Measurements from ENCODE around the gene STRBP.
A peak's percentile ranks its signal among the peaks of the same experiment; 100 is the strongest.

DNA sequence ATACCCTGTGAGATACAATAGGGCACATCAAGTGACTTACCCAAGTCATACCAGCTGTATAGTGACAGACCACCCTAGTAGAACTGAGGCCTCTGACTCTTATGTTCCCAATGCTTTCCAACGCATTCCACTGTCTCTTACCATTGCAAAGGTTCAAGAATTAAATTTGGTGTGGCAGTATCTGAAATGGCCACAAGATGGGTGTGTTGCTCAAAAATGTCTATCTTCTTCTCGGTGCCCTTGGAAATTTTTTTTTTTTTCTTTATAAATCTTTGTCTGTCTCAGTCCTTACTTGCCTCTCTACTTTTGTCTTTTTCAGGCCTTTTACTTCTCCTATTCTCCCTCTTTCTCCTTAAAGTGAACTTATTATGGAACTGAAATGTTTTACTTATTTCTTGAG lies 186.6 kb downstream of the STRBP start:
- TF ChIP-seq CTCF (IDR thresholded peaks at IDR 0.05) (peak; percentile 31 to 70 (median 48)), POLR2A (IDR thresholded peaks at IDR 0.05) (no peak)

All from testis (tissue), 2 donors.